Neuron (in vitro differentiated cells): Measurements from ENCODE around the gene KCNG2.
"Not testable (repeated sequence)": the region's sequence is repeated elsewhere in the genome, so short reads cannot be mapped to it uniquely, and the experiment has no call there.

Experiments
- H2AFZ ChIP-seq: one replicate; pipeline ENCODE4 v1.6.1; 2013; ENCODE audit warnings: low read depth, mild to moderate bottlenecking, inconsistent platforms, low read length, moderate library complexity
- H3K27me3 ChIP-seq: one replicate; pipeline ENCODE4 v1.6.1; 2013; ENCODE audit warnings: low read length; ENCODE audit not compliant: insufficient read depth
- H3K36me3 ChIP-seq: one replicate; pipeline ENCODE4 v1.6.1; 2013; ENCODE audit warnings: low read length; ENCODE audit not compliant: insufficient read depth
- H3K4me1 ChIP-seq: one replicate; pipeline ENCODE4 v1.6.1; 2013; ENCODE audit warnings: low read length; ENCODE audit not compliant: insufficient read depth
- H3K4me3 ChIP-seq: 2 replicates; pipeline ENCODE4 v1.5.1; 2013; ENCODE audit warnings: mild to moderate bottlenecking, low read length, moderate library complexity
- H3K9me3 ChIP-seq: one replicate; pipeline ENCODE4 v1.6.1; 2013; ENCODE audit warnings: low read length

KCNG2 gene

DNA sequence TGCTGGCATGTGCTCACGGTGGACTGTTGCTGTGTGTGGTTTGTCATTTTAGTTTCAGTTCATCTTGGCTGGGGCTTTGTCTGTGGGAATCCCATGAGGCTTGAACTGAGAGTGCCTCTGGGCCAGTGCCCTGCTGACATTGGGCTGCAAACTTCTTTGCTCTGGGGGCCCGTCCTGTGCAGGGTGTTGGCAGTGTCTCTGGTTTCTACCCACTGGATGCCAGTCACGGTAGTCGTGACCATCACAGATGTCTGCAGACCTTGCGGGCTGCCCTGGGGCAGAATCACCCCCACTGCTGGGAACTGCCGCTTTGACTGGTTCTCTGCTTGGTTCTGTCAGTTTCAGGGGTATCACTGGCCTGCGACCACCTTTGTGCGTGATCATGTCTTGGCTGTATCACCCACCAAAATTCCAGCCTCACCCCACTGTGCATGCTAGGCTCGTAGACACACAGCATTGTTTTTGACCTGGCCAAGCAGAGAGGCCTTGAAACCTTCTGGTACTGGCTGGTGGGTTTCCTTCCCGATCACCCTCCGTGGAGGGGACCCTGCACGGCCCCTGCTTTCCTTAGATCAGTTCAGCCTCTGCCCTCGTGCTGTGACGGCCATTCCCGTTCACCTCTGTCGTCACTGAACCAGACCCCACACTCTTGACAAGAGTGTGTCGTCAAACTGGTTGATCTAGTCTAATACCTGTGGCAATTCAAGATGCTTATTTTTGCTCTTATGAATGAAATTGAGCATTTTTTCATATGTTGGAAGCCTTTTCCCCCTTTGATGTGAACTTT lies 57.6 kb downstream of the KCNG2 start:
- H3K4me1 ChIP-seq, result no peaks in the 10 kb centered on the region

DNA sequence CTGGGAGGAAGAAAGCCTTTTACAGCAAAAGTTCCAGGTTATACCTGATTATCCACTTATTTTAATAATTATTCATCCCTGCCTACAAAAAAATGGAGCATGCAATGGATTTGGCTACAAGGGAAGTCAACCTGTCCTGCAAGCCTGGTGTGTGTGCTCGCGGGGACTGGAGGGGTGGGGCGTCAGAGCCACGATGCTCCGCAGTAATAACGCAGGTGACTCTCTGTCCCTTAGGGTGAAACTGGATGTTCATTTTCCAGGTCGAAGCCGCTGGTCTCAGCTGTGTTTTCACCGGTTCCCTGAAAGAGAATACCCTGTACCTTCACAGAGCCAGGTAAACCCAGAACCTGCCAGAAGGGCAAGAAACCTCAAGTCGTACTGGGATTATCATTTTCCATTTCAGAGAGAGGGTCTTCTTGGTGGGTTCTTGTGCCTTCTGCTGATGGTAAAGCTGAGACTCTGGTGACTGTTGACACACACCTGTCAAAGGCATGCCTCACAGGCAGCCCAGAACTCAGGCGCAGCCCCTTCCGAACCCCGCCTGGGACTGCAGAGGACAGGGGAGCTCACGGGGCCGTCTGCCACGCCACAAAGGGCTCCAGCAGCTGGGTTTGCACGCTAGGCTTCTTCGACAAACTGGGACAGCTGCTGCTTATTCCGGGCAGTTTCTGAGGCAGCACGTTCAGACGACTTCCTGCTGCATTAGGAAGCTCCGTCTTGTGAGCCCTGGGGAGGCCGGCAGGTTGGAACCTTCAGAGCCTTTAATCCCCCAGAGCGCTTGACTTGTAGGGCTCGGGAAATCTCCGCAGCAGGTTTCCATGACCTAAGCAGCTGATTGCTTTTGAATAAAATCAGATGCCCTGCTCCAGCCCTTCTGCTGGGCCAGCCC lies 58.6 kb downstream of the KCNG2 start:
- no peak overlapping the region for H2AFZ ChIP-seq
- H3K4me3 ChIP-seq, result no peak overlapping the region
- no peaks in the 10 kb centered on the region for H3K36me3 ChIP-seq
- peaks cover 3% of the 10 kb centered on the region for H3K27me3 ChIP-seq
- H3K4me1 ChIP-seq, result no peaks in the 10 kb centered on the region
- H3K9me3 ChIP-seq, result no peaks in the 10 kb centered on the region

More for the DNA sequence above, 57.6 kb downstream of the KCNG2 start:
- H3K27me3 ChIP-seq, result no peaks in the 10 kb centered on the region
- H3K36me3 ChIP-seq, result no peaks in the 10 kb centered on the region
- H3K9me3 ChIP-seq, result no peaks in the 10 kb centered on the region
- no peak overlapping the region for H3K4me3 ChIP-seq
- H2AFZ ChIP-seq, result no peak overlapping the region

DNA sequence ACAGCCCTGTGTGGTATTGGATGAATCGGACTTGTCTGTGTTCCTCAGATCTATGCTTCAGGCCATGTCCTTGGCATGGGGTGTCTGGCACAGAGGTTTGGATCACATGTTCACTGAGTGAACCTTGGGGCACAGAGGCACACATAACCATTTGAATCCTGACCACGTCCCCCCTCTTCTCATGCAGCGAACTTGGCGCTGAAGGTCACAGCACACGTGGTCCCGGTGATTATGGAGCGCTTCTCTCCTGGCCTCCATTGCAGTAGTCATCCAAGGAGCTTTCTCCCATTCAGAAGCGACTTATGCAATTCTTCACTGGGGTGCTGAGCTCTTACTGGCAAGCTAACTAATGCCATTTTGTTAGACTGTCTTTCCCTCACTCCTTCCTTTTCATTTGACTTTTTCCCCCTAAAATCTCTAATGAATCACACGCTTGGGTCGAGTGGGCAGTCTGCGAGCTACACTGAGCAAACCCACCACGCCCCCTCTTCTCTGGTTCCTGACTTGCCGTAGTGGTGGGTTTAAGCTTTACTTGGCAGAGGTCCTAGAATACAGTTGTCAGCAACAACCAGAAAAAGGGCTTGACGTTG lies 59.4 kb downstream of the KCNG2 start:
- Histone ChIP-seq H3K9me3 (no peaks in the 10 kb centered on the region), H3K36me3 (no peaks in the 10 kb centered on the region), H3K4me3 (no peak overlapping the region), H3K27me3 (peaks cover 3% of the 10 kb centered on the region), H3K4me1 (no peaks in the 10 kb centered on the region), H2AFZ (no peak overlapping the region)

DNA sequence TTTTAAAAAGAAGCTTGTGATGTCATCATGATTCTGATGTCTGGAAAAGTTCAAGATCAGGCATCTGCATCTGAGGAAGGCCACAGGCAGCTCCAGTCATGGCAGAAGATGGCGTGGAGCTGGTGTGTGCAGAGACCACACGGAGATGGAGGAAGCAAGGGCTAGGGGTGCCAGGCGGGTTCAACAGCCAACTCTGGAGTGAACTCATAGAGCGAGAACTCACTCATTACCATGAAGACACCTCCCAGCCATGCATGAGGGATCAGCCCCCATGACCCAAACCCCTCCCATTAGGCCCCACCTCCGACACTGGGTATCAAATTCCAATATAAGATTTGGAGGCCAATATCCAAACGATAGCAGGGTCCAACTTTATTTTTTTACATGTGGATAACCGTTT lies 61.6 kb downstream of the KCNG2 start:
- H2AFZ ChIP-seq, result no peak overlapping the region
- peaks cover 8% of the 10 kb centered on the region for H3K9me3 ChIP-seq
- H3K27me3 ChIP-seq, result peaks cover 3% of the 10 kb centered on the region
- no peak overlapping the region for H3K4me3 ChIP-seq
- H3K4me1 ChIP-seq, result no peaks in the 10 kb centered on the region
- H3K36me3 ChIP-seq, result no peaks in the 10 kb centered on the region

DNA sequence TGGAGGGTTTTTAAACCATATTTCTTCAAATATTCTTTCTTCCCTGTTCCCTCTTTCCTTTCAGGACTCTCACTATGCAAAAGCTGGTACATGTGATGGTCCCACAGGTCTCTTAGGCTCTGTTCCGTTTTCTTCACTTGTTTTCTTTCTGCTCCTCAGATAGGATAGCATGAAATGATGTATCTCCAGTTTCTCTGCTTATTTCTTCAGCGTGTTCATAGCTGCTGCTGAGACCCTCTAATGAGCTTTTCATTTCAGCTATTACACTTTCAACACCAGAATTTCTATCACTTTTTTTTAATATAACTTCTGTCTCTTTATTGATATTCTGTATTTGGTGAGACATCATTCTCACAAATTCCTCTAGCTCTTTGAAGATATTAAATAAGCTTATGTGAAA lies 63.9 kb downstream of the KCNG2 start:
- Histone ChIP-seq H3K27me3 (peaks cover 3% of the 10 kb centered on the region), H2AFZ (no peak overlapping the region), H3K4me3 (no peak overlapping the region), H3K9me3 (peaks cover 8% of the 10 kb centered on the region), H3K36me3 (no peaks in the 10 kb centered on the region), H3K4me1 (no peaks in the 10 kb centered on the region)

DNA sequence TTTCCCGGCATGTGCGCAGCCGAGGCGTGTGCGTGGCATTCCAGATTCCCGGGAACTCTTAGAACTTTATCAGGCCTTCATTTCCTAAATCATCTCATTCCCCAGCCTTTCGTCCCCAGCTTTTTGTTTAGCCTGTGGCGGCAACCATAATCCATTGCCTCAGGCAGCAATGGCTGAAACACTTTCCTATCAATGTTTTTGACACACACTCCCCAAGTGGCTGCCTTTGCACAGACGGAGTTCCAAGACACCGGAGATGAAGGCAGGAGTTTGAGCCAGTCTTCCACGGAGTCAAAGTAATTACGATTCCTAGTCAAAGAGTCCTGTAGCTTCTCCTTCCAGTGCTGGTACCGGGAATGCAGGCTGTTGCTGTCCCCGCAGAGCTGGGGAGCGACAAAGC lies 64.8 kb downstream of the KCNG2 start:
- peaks cover 8% of the 10 kb centered on the region for H3K9me3 ChIP-seq
- H2AFZ ChIP-seq, result no peak overlapping the region
- no peak overlapping the region for H3K4me3 ChIP-seq
- no peaks in the 10 kb centered on the region for H3K4me1 ChIP-seq
- no peaks in the 10 kb centered on the region for H3K36me3 ChIP-seq
- peaks cover 3% of the 10 kb centered on the region for H3K27me3 ChIP-seq

DNA sequence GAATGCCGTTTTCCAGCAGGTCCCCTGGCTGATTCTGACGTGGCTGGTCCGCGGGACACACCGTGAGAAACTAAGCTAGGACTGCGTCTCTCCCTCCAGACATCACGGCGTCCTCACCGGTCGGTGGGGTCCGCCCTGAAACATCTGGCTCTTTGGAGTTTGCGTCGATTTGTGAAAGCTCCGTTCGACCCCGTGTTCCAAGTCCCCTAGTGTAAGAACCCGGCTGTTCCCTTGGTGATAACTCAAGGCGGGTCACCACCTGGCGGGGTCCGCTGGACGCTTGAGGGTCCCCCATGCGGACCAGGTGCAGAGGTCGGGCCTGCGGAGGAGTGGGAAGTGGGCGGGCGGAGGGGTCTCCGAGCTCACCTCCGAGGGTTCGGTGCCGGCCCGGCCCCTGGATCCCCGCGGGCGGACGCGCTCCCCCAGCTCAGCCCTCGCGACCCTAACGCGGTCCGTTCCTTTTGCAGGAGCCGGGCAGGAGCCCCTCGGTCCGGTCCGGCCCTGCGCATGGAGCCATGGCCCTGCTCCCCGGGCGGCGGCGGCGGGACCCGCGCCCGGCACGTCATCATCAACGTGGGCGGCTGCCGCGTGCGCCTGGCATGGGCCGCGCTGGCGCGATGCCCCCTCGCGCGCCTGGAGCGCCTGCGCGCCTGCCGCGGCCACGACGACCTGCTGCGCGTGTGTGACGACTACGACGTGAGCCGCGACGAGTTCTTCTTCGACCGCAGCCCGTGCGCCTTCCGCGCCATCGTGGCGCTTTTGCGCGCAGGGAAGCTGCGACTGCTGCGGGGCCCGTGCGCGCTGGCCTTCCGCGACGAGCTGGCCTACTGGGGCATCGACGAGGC lies 65.6 kb downstream of the KCNG2 start:
- Histone ChIP-seq H3K4me1 (no peaks in the 10 kb centered on the region), H3K36me3 (no peaks in the 10 kb centered on the region), H2AFZ (no peak overlapping the region), H3K4me3 (no peak overlapping the region), H3K27me3 (peaks cover 3% of the 10 kb centered on the region), H3K9me3 (peaks cover 8% of the 10 kb centered on the region)

DNA sequence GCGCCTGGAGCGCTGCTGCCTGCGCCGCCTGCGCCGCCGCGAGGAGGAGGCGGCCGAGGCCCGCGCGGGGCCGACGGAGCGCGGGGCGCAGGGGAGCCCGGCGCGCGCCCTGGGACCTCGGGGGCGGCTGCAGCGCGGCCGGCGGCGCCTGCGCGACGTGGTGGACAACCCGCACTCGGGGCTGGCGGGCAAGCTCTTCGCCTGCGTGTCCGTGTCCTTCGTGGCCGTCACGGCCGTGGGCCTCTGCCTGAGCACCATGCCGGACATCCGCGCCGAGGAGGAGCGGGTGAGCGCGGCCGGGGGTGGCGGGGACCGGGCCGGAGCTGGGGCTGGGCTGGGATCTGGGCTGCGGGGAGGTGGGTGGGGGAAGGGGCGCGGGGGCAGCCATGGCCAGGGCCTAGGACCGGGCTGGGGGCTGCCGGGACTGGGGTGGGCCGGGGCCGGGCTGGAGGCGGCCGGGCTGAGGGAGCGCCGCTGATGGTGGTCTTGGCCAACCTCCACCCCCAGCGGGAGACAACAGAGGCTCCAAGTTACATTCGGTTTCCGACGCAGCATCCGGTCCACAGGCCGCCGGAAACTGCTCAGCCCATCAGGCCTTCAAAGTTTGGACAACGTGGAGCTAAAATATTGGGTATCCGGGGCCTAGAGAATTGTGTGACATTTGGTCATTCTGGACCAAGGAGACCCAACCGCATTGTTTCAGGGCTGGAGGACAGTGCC lies 66.4 kb downstream of the KCNG2 start:
- no peaks in the 10 kb centered on the region for H3K4me1 ChIP-seq
- H2AFZ ChIP-seq, result no peak overlapping the region
- H3K27me3 ChIP-seq, result peaks cover 3% of the 10 kb centered on the region
- no peak overlapping the region for H3K4me3 ChIP-seq
- peaks cover 8% of the 10 kb centered on the region for H3K9me3 ChIP-seq
- no peaks in the 10 kb centered on the region for H3K36me3 ChIP-seq

DNA sequence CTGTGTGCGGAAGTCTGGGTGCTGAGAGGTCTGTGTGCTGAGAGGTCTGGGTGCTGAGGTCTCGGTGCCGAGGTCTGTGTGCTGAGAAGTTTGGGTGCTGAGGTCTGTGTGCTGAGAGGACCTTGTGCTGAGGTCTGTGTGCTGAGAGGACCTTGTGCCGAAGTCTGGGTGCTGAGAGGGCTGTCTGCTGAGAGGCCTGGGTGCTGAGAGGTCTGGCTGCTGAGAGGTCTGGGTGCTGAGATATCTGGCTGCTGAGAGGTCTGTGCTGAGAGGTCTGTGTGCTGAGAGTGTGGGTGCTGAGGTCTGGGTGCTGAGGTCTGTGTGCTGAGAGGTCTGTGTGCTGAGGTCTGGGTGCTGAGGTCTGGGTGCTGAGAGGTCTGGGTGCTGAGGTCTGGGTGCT lies 67.2 kb downstream of the KCNG2 start:
- H3K36me3 ChIP-seq, H3K9me3 ChIP-seq, H3K4me3 ChIP-seq: not testable (repeated sequence)

DNA sequence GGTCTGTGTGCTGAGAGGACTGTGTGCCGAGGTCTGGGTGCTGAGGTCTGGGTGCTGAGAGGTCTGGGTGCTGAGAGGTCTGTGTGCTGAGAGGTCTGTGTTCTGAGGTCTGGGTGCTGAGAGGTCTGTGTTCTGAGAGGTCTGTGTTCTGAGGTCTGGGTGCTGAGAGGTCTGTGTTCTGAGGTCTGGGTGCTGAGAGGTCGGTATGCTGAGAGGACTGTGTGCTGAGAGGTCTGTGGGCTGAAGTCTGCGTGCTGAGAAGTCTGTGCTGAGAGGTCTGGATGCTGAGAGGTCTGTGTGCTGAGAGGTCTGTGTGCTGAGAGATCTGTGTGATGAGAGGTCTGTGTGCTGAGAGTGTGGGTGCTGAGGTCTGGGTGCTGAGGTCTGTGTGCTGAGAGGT lies 68.2 kb downstream of the KCNG2 start:
- H3K9me3 ChIP-seq, H3K36me3 ChIP-seq, H3K27me3 ChIP-seq, H3K4me3 ChIP-seq, H3K4me1 ChIP-seq, H2AFZ ChIP-seq: not testable (repeated sequence)

More for the DNA sequence above, 67.2 kb downstream of the KCNG2 start:
- H2AFZ ChIP-seq, H3K4me1 ChIP-seq, H3K27me3 ChIP-seq: not testable (repeated sequence)

DNA sequence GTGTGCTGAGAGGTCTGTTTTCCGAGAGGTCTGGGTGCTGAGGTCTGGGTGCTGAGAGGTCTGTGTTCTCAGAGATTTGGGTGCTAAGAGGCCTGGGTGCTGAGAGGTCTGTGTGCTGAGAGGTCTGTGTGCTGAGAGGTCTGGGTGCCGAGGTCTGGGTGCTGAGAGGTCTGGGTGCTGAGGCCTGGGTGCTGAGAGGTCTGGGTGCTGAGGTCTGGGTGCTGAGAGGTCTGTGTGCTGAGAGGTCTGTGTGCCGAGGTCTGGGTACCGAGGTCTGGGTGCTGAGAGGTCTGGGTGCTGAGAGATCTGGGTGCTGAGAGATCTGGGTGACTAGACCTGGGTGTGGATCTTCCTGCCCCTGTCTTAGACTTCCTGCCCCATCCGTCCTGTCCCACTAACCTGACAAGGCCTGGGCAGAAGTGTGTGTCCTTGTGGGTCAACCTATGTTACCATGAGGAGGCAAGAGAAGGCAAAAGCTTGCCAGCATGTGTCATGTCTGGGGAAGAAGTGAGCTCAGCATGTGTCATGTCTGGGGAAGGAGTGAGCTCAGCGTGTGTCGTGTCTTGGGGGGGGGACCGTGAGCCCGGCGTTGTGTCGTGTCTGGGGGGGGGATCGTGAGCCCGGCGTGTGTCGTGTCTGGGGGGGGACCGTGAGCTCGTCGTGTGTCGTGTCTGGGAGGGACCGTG lies 69.3 kb downstream of the KCNG2 start:
- Histone ChIP-seq H3K27me3 (no peaks in the 10 kb centered on the region), H3K4me3 (no peak overlapping the region), H2AFZ (no peak overlapping the region), H3K9me3 (peaks cover 9% of the 10 kb centered on the region), H3K4me1 (no peaks in the 10 kb centered on the region), H3K36me3 (no peaks in the 10 kb centered on the region)

DNA sequence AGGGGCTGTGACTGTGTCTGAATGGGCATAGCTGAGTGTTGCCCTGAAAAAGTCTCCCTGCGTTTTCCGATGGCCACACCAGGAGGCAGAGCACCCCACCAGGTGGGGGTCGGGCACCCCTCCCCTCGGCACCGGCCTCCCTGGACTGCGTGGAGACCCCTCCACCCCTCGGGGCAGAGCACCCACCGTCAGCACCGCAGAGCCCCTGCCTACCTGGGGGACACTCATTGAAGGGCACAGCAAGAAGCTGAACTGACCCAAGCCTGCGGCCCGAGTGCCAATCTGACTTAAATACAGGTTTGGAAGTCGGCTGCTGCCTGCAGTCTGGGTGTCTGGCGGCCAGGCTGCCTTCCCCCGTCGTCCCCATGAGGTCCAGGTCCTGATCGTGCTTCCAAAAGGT lies 69.9 kb downstream of the KCNG2 start:
- Histone ChIP-seq H3K4me3 (no peak overlapping the region), H3K27me3 (no peaks in the 10 kb centered on the region), H3K9me3 (peaks cover 5% of the 10 kb centered on the region), H2AFZ (no peak overlapping the region), H3K36me3 (no peaks in the 10 kb centered on the region), H3K4me1 (no peaks in the 10 kb centered on the region)
